Activated CD8-positive, alpha-beta memory T cell treated with anti-CD3 and anti-CD28 coated beads for 48 hours (primary cell): Measurements from ENCODE around the gene TLK2.

Experiments
- DNase-seq, 3 experiments: peaks; one replicate each; pipeline ENCODE4 v3.0.0-alpha.2; 2020; ENCODE audit warnings: low read depth in 2 of 3, low spot score in 2 of 3

TLK2 gene

DNA sequence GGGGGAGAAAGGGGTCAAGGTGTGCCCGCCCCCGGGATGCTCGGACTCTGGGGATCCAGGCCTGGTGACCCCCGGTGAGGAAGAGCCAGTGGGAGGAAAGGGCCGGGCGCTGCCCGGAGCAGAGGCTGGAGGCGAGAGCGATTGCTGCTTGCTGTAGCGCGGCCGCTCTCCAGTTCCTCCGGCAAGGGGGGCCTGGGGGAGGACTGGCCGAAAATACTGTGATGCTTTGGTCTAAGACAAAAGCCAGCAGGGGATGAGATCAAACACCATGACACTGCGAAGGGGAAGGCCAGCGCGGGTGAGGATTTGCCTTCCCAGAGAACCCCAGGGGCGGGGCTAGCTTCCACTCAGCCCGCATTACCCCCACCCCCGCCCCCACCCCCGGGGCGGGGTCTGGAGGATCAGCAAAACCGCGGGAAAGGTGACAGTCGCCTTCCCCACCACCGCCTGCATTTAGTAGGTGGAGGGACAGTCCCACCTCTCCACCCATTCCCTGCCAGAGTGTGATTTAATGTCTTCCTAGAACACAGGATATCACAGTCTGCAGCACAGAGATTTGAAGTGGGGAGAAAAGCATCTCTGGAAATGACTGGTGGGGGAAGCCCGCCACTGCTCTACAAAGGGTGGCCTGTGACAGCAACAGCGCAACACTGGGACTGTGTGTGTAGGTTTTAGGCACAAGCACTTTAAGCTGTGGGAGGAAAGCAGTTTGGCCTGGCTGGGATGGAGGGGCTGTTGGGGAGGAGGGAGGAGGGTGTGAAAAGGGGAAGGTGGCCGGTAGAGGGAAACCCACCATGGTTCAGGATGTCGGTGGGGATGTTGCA, 174.6 kb downstream of the TLK2 start:
- peak; percentile 75 to 90 (median 87) for DNase-seq

DNA sequence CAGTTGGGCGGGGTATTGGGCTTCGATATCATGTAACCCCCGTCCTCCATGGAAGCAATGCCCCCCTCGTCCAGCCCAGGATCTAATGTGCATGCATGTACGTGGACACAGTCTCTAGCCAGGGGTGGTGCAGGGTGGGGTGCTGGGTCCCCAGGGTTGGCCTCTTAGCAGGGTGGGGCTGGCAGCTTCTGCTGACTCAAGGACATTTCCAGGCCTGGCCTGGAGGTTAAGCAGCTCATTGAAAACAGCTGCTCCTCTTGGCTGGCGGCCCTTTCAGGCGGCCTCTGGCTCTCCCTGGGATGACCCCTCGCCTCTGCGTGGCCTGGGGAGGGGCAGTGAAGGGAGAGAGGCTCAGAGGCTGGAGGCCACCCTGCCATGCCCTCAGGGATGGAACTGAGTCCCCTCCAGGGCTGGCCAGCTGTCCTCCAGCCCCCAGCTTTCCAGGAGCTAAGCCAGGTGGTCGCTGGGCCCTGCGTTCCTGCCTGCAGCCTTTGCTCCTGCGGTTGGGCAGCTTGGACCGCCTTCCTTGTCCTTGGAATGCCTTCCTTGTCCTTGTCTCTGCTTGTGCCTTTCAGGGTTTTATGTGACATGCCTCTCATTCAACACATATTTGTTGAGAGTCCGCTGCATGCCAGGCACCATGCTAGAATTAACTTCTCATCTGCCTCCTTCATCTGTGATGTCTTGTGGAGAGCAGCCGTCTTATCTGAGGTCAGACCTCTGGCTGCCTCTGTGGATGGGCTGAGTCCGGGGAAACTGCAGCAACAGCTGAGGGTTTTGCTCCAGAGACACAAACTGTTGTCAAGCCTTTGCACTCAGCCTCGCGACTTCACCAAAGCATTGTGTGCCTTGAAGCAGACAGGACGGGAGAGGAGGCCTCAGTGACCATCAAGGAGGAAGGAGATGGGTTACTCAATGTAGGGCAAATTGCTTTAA, 175.5 kb downstream of the TLK2 start:
- no peak for DNase-seq

DNA sequence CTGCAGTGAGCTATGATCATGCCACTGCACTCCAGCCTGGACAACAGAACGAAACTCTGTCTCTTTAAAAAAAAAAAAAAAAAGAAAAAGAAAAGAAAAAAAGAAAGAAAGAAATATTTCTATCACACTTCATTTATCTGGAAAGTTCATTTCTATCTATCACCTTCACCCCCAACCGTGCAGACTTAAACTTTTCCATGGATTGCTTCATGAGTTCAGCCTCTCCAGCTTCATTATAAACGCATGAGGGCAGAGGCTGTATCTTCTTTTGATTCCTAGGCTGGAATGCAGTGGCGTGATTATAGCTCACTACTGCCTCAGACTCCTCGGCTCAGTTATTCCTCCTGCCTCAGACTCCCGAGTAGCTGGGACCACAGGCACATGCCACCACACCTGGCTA, 177.0 kb downstream of the TLK2 start:
- DNase-seq = no peak

DNA sequence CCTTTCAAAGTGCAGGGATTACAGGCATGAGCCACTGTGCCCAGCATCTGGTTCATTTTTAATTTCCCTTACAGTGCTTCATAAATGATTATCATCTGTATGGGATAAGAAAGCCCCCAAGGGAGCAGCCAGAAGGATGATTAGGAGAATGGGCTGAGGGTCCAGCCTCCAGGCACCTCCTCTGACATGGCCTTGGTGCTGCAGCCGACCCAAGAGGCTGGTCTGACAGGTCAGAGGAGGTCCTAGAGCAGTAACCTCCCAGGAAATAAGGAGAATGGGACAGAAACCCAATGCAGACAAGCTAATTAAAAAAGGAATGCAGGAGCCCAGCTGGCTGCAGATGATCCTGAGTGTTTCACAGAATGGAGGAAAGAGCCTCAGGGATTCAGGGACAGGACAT, 177.8 kb downstream of the TLK2 start:
- no peak for DNase-seq

DNA sequence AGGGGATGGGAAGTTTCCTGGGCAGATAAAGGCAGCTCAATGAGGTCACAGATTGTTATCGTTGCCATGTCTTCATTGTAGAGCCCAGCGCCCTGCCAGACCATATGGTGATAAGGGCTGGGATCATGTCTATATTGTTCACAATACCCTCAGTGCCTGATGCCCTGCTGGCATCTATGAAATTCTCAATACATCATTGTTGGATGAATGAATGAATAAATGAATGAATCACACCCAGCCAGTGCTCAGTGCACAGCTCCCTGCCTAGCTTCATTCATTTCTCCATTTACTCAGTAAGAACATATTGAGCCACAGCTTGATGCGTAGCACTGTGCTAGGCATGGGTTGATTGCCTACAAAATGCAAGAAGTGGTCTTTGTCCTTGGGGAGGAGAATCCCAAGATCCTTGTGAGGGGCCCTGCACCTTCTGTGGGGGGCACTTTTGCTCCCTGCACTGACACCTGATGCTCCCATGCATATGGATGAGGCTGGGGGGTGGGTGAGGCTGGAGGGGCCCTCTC, 178.6 kb downstream of the TLK2 start:
- no peak for DNase-seq

DNA sequence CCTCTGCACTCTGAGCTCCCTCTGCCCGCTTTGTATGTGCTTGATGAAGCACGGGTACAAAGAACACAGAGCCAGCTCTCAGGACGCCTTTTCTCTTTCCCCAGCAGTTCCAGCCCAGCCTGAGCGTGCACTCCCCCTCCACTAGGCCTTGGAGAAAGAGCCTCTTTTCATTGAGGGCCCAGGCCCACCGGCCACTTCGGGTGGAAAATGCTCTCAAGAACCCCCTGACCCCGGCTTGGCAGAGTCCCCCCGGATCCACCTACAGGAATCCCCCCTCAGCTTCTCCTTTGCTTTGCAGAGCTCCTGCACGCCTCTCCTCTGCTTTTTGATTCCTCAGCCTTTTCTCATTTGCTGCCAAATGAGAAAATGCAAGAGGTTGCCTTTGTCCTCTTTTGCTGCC, 179.1 kb downstream of the TLK2 start:
- DNase-seq = no peak

DNA sequence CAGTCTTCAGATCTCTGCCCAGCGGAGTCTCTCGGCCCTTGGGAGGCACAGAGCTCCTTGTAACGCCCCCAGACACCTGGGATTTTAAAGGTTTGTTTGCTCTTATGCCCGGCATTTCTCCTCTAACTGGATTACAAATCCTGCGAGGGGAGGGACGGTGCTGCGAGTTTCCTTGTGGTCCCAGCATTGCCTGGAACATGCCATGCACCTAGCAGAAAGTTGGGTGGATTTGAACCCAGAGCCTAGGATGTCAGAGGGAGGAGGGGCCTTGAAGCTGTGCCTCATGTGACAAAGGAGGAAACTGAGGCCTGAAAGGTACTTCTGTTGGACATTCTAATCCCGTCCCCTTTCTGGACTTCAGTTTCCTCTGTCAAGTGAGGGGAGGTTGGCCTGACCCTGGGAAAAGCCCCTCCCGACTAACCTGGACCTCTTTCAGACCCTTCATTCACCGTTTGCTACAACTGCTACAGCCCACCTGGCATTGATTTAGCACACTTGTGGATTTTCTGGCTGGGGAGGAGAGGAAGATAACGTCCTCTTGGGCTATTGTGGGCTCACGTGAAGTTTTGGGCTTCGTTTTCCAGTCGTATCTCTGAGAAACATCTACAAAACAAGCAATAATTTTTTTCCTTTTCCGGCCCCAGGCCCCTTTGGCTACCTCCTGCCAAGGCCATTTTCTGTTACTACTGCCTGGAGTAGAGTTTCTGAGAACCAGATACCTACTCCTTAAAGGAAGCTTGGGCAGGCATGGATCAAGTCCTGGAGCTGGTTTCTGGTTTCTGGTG, 179.7 kb downstream of the TLK2 start:
- DNase-seq = no peak

DNA sequence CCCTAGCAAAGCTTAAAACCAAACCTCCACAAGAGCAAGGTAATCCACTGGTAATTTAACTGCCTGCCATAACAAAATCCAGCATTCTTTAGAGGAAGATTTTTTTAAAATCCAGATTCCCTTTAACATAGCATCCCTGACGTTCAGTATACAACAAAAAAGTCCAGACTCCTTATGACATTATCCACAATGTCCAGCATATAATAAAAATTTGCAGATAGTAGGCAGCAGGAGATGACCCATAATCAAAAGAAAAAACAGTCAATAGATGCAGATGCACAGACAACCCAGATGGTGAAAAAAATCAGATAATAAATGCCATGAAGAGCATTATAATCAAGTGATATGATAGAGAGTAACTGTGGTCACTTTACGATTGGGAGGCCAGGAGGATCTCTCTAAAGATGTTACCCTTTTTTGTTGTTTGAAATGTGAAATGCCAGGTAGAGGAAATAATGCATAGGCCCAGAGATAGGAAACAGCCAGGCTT, 182.0 kb downstream of the TLK2 start:
- no peak for DNase-seq

DNA sequence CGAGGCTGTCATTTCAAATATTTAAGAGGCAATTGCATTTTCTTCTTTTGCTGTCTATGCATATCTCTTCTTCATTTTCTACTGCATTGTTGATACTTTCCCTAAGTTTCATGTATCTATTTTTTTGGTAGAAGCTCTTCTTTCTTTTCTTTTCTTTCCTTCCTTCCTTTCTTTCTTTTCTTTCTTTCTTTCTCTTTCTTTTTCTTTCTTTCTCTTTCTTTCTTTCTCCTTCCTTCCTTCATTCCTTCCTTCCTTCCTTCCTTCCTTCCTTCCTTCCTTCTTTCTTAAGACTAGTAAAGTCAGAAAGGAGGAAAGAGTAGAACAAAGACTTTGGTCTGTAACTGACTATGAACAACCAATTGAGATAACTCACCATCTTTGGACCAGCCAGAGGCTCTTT, 182.7 kb downstream of the TLK2 start:
- no peak for DNase-seq

DNA sequence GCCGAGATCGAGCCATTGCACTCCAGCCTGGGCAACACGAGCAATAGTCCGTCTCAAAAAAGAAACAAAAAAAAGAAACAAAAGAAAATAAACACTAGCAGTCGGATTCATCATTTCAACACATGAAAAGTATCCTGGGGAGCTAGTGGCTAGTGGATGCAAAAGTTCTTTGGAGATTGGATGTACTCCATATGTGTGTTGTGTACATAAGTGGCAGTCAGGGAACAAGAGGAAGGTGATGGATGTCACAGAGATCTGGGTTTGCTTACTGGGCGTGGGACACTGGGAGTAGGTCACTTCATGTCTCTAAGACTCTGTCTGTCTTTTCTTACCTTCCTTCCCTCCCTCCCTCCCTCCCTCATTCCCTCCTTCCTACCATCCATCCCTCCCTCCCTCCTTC, 184.2 kb downstream of the TLK2 start:
- no peak for DNase-seq
